Activated naive CD8-positive, alpha-beta T cell (primary cell): ENCODE measurements around the gene SLC9A1.

Experiments
- H3K27ac Mint-ChIP-seq: one replicate; pipeline ENCODE4 v1.8.0; 2021; ENCODE audit warnings: mixed read lengths
- H3K27me3 Mint-ChIP-seq: one replicate; pipeline ENCODE4 v1.8.0; 2021; ENCODE audit warnings: mixed read lengths
- H3K36me3 Mint-ChIP-seq: one replicate; pipeline ENCODE4 v1.8.0; 2021; ENCODE audit warnings: mixed read lengths
- H3K4me1 Mint-ChIP-seq: one replicate; pipeline ENCODE4 v1.8.0; 2021; ENCODE audit warnings: low read depth, mixed read lengths
- H3K4me3 Mint-ChIP-seq: one replicate; pipeline ENCODE4 v1.8.0; 2021; ENCODE audit warnings: mild to moderate bottlenecking, mixed read lengths
- H3K9me3 Mint-ChIP-seq: one replicate; pipeline ENCODE4 v1.8.0; 2021; ENCODE audit warnings: low read depth, mixed read lengths

SLC9A1 gene

DNA sequence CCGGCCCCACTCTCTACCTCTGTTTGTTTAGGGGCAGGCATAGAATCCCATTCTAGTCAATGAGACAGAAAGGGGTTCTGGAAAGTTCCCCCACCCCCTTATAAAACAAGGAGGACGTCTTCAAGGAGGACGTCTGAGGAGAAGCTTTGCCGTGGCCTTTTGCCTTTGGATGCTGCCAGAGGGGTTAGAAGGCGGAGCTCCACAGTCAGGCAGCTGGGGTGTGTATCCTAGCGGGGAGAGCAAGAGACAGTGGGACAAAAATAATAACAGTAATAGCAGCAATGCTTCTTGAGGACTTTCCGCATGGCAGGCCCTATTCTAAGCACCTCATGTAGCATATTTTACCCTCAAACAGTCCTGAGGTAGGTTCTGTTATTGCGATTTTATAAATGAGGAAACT is 94.0 kb downstream of the SLC9A1 start:
- Mint-ChIP-seq H3K9me3 (no peaks in the 10 kb centered on the region), H3K27me3 (no peaks in the 10 kb centered on the region), H3K4me1 (no peaks in the 10 kb centered on the region), H3K4me3 (no peak overlapping the region), H3K27ac (no peak overlapping the region), H3K36me3 (no peaks in the 10 kb centered on the region)

- no peaks in the 10 kb centered on the region for H3K4me1 Mint-ChIP-seq
- no peak overlapping the region for H3K27ac Mint-ChIP-seq
- H3K36me3 Mint-ChIP-seq, result no peaks in the 10 kb centered on the region
- no peaks in the 10 kb centered on the region for H3K27me3 Mint-ChIP-seq
- no peaks in the 10 kb centered on the region for H3K9me3 Mint-ChIP-seq
- no peak overlapping the region for H3K4me3 Mint-ChIP-seq
Observed at GRCh38 chr1:27058966-27059669, 95.8 kb downstream of the SLC9A1 start.

DNA sequence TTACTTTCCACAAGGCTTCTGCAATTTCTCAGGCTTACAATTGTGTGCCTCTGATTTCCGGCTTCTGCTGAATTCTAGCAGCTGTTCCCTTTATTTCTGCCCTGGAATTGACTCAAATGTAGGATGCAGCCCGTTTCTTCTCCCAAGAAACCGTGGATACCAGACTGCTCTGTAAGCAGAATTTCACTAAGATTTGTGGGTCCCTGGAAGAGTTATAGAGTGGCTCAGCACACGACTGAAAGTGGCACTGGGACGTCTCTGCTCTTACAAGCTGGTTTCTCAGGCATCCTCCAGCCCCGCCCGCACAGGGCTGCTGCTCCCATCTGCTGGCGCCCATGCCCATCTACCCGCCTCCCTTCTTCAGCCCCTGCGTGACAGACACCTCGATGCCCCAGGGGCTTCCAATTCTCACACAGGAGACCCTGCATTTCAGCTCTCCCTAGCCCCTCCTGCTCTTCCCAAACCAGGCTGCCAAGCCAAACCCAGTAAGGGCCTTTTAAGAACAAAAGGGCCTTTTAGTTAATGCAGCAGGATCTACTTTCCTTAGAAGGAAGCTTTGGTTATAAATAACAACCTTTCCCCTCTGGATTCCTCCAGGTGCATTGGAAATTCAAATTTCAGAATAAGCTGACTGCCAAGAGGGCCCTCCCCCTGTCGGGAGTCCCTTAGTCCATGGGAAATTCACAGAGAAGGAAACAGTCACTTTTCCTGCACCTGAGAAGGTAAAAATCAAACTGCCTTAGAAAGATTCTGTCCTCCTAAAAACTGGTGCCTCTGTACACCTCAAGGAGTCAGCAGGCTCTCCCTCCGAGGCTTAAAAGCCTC is 96.9 kb downstream of the SLC9A1 start:
- no peak overlapping the region for H3K4me3 Mint-ChIP-seq
- no peaks in the 10 kb centered on the region for H3K9me3 Mint-ChIP-seq
- no peaks in the 10 kb centered on the region for H3K36me3 Mint-ChIP-seq
- no peaks in the 10 kb centered on the region for H3K4me1 Mint-ChIP-seq
- no peaks in the 10 kb centered on the region for H3K27me3 Mint-ChIP-seq
- H3K27ac Mint-ChIP-seq, result no peak overlapping the region

DNA sequence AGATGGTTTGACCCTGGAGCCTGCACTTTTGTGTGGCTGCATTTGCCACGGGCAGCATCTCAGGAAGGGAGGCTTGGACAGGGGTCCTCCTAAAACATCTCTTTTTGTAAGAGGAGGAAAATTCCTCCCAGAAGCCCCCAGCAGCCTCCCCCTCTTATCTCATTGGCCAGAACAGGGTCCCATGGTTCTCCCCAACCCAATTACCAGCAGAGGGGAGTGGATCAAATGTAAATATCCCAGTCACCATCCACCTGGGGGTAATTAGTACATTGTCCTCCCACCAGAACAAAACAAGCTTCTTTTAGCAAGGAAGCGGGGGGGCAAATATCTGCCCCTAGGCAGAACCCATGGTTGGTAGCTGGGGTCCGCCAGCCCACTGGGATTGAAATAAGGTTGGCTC is 97.5 kb downstream of the SLC9A1 start:
- Mint-ChIP-seq H3K4me3 (no peak overlapping the region), H3K4me1 (no peaks in the 10 kb centered on the region), H3K36me3 (no peaks in the 10 kb centered on the region), H3K9me3 (no peaks in the 10 kb centered on the region), H3K27ac (no peak overlapping the region), H3K27me3 (no peaks in the 10 kb centered on the region)

DNA sequence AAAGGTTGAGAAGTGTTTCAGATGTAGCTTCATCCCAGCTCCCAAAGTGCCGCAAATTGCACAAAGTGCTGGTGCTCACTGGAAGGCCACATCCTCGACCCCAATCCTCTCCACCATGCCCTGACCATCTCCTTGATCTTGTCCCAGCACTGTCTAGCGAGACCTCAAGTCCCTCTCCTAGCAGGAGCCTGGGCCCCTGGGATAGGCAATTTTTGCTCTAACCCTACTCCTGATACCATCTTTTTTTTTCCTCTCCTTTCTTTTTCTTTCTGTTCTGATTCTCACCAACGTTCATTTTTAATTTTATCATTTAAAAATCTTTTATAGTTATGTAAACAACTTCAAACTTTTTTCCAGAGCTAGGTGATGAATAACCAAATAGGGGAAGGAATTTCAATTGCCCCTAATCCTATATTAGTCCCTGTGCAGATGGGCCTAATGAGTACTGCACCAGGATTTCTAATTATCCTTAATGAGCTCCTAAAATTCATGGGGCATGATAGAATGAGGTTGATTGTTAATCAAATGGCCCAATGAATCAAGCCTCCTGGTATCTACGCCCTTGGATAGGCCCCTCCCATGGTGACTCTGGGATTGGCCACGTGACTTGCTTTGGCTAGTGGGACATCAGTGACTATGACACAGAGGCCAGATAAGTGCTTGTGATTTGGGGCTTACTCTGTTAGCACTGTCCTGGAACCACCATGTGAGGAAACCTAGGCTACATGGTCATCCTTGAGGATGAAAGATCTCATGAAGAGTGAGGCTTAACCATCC is 100.8 kb downstream of the SLC9A1 start:
- no peaks in the 10 kb centered on the region for H3K9me3 Mint-ChIP-seq
- H3K4me3 Mint-ChIP-seq, result no peak overlapping the region
- no peak overlapping the region for H3K27ac Mint-ChIP-seq
- H3K36me3 Mint-ChIP-seq, result no peaks in the 10 kb centered on the region
- H3K27me3 Mint-ChIP-seq, result no peaks in the 10 kb centered on the region
- H3K4me1 Mint-ChIP-seq, result no peaks in the 10 kb centered on the region

DNA sequence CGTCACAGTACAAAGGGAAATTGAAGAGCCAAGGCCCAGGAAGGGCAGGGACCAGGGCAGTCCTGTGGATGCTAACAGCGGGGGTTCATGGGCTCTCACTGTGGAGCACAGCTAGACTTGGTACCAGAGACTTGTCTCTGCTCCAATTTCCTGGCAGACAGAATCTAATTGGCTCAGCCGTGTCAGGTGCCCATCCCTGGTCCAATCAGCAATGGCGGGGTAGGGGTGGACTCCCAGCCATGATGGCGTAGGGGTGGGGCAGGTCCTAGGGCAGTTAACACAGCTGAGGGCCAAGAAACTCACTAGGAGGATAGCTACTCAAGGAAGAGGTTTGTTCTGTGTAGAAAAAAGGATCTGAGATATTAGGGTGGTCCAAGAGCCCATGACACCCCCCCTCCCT is 102.4 kb downstream of the SLC9A1 start:
- Mint-ChIP-seq H3K27ac (no peak overlapping the region), H3K36me3 (no peaks in the 10 kb centered on the region), H3K27me3 (no peaks in the 10 kb centered on the region), H3K4me1 (no peaks in the 10 kb centered on the region), H3K4me3 (no peak overlapping the region), H3K9me3 (no peaks in the 10 kb centered on the region)

DNA sequence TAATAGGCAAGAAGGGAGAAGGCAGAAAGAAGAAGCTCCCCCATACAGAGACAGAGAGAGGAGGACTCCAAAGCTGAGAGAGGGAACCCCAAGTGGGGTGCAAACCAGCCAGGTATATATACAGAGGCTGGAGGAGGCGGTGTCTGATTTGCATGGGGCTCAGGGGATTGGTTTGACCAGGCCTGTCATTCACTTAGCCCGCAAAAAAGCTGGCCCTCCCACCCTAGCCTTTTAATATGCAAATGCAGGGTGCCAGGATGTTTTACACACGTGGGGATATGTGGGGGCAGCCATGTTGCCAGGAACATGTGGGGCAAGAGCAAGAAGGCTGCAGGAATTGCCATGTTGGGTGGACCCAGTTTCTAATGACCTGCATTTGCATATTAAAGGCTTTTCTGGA is 105.3 kb downstream of the SLC9A1 start:
- H3K36me3 Mint-ChIP-seq, result no peaks in the 10 kb centered on the region
- H3K4me1 Mint-ChIP-seq, result peaks cover 17% of the 10 kb centered on the region
- H3K4me3 Mint-ChIP-seq, result no peak overlapping the region
- H3K27ac Mint-ChIP-seq, result no peak overlapping the region
- no peaks in the 10 kb centered on the region for H3K27me3 Mint-ChIP-seq
- H3K9me3 Mint-ChIP-seq, result no peaks in the 10 kb centered on the region

DNA sequence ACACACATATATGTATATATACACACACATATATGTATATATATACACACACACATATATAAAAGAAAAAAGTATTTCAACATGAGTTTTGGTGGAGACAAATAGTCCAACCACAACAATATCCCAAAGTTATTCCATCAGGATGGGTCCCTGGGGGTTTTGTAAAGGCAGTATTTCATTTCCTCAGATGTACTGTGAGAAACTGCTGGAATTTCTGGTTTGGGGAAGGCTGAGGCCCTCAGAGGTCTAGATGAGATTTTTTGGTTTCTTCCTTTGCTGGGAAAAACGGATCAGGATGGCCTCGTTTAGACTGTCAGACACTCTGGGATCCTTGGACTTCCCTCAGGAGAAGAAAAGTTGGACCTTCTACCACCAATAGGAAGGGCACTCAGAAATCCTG is 105.8 kb downstream of the SLC9A1 start:
- Mint-ChIP-seq H3K4me1 (peaks cover 20% of the 10 kb centered on the region), H3K27me3 (no peaks in the 10 kb centered on the region), H3K36me3 (no peaks in the 10 kb centered on the region), H3K27ac (no peak overlapping the region), H3K4me3 (no peak overlapping the region), H3K9me3 (no peaks in the 10 kb centered on the region)
